Right renal pelvis (tissue), 4 donors: ENCODE data around the gene SLC47A2. TPM values are rescaled to one million over a fixed set of nuclear protein-coding genes. Genes with fewer than 3 reads are reported as not detected.
"Not testable (repeated sequence)": the region's sequence is repeated elsewhere in the genome, so short reads cannot be mapped to it uniquely, and the experiment has no call there.

Experiments
- DNase-seq, 4 donors: peaks; one replicate each; pipeline ENCODE4 v3.0.0-alpha.2; 2013; ENCODE audit warnings: low read depth in 4 of 4, low spot score in 3 of 4, missing footprints in 1 of 4
- polyA plus RNA-seq, 4 donors: library from polyadenylated mRNA; unstranded; fragments of 120-200 nt; gene quantifications; one replicate each; pipeline ENCODE4 v1.2.1, GENCODE V29; 2013; ENCODE audit not compliant: insufficient read length in 4 of 4

Gene SLC47A2
- polyA plus RNA-seq = 1 to 10 TPM; 5.8 to 7.4 (median 6.8) TPM

GRCh38 chr17:19716108-19717030 lies at the start of gene SLC47A2:
Gene SLC47A2 (minus strand): TSS chr17:19716584. CDS start chr17:19716555, 29 bp downstream.
- no peak for DNase-seq

GRCh38 chr17:19766016-19766415 lies 49.6 kb upstream of the SLC47A2 start:
- no peak for DNase-seq

- not testable (repeated sequence) for DNase-seq
Measured at GRCh38 chr17:19763991-19764390, 47.6 kb upstream of the SLC47A2 start.

GRCh38 chr17:19763416-19763815 lies 47.0 kb upstream of the SLC47A2 start:
- DNase-seq = no peak

- peak; percentile 44 to 66 (median 56) for DNase-seq
Measured at GRCh38 chr17:19762515-19762961, 46.2 kb upstream of the SLC47A2 start.

- DNase-seq = no peak
Measured at GRCh38 chr17:19760746-19761145, 44.4 kb upstream of the SLC47A2 start.

- DNase-seq = no peak
Measured at GRCh38 chr17:19759568-19760549, 43.5 kb upstream of the SLC47A2 start.

GRCh38 chr17:19757536-19758180 lies 41.3 kb upstream of the SLC47A2 start:
- DNase-seq = no peak

GRCh38 chr17:19756546-19756945 lies 40.2 kb upstream of the SLC47A2 start:
- no peak for DNase-seq

GRCh38 chr17:19755821-19756510 lies 39.6 kb upstream of the SLC47A2 start:
- DNase-seq = no peak

- no peak for DNase-seq
Measured at GRCh38 chr17:19755392-19755791, 39.0 kb upstream of the SLC47A2 start.

- DNase-seq = no peak
Measured at GRCh38 chr17:19753661-19754463, 37.5 kb upstream of the SLC47A2 start.

GRCh38 chr17:19753051-19753509 lies 36.7 kb upstream of the SLC47A2 start:
- DNase-seq = no peak

- no peak for DNase-seq
Measured at GRCh38 chr17:19752216-19753050, 36.0 kb upstream of the SLC47A2 start.

- no peak for DNase-seq
Measured at GRCh38 chr17:19750835-19751234, 34.5 kb upstream of the SLC47A2 start.

- DNase-seq = no peak
Measured at GRCh38 chr17:19750020-19750572, 33.7 kb upstream of the SLC47A2 start.

- no peak for DNase-seq
Measured at GRCh38 chr17:19748807-19749193, 32.4 kb upstream of the SLC47A2 start.
